HCT116 (cell line): ENCODE results near the gene CASP12. TPM values are rescaled to one million over a fixed set of nuclear protein-coding genes. Genes with fewer than 3 reads are reported as not detected.

Source experiments
- ATAC-seq: fragments of 200-7000 bp; cut with Tn5 transposase; 2 replicates; pipeline ENCODE4 v1.9.1; 2020; ENCODE audit warnings: mild to moderate bottlenecking, moderate library complexity
- BruUV-seq: library from RNA; stranded (reverse); fragments of 400-500 nt; replicated peaks from 2 replicates; lab custom pipeline; 2021; lab: Mats Ljungman, UMichigan
- CTCF ChIA-PET: fragments of 300-600 bp; sonication (Branson Sonifier 250); formaldehyde crosslinking; loops from one replicate; lab custom pipeline; 2021; ENCODE audit warnings: antibody characterized with exemption; lab: Charles Lee
- POLR2A ChIA-PET: fragments of 300-600, 350-600 bp; sonication (Branson Sonifier 250); formaldehyde crosslinking; loops from one replicate; lab custom pipeline; 2021; ENCODE audit warnings: antibody characterized with exemption; lab: Charles Lee
- RAD21 ChIA-PET, 2 experiments: fragments of 300-600 bp; sonication (Branson Sonifier 250); formaldehyde crosslinking; loops; one replicate each; lab custom pipeline; 2023; ENCODE audit warnings: low total read pairs in 2 of 2; ENCODE audit not compliant: uncharacterized antibody in 2 of 2, unreplicated experiment in 2 of 2, low non-redundant PET in 1 of 2; lab: Charles Lee
- DNase-seq: peaks from one replicate; pipeline ENCODE4 v3.0.0-alpha.2; 2010; ENCODE audit warnings: low read depth, low spot score
- H2AFZ ChIP-seq: fragments of 200-600 bp; shearing (Covaris generic), sonication (generic); 2 replicates; pipeline ENCODE4 v1.6.1; 2017; ENCODE audit warnings: low read depth, mixed run types, mixed read lengths, antibody characterized with exemption, low read length; ENCODE audit not compliant: poor library complexity, severe bottlenecking
- H3K27ac ChIP-seq: 2 replicates; pipeline ENCODE4 v1.5.1; 2012; ENCODE audit warnings: low read depth, low read length
- H3K27me3 ChIP-seq: fragments of 200-600 bp; sonication (generic); 2 replicates; pipeline ENCODE4 v1.6.1; 2016; ENCODE audit warnings: mixed run types, low read length, mixed read lengths; ENCODE audit not compliant: insufficient read depth
- H3K36me3 ChIP-seq, 2 experiments: fragments of 200-500 bp in 1 of 2; fragments of 200-600 bp in 1 of 2; sonication (Bioruptor generic) in 1 of 2; sonication (generic) in 1 of 2; 2 replicates each; pipeline versions ENCODE4 v1.5.1 to v1.6.1; 2014 to 2016; ENCODE audit warnings: low read length in 2 of 2, inconsistent platforms in 1 of 2, mixed read lengths in 1 of 2, mixed run types in 1 of 2; ENCODE audit not compliant: insufficient read depth in 2 of 2, control insufficient read depth in 1 of 2
- H3K4me1 ChIP-seq, 2 experiments: fragments of 200-600 bp in 1 of 2; sonication (generic) in 1 of 2; 2 replicates each; pipeline versions ENCODE4 v1.5.1 to v1.6.1; 2012 to 2017; ENCODE audit warnings: low read length in 2 of 2, inconsistent platforms in 1 of 2, mild to moderate bottlenecking in 1 of 2, mixed read lengths in 1 of 2, mixed run types in 1 of 2, moderate library complexity in 1 of 2; ENCODE audit not compliant: insufficient read depth in 2 of 2, control insufficient read depth in 1 of 2
- H3K4me2 ChIP-seq: fragments of 200-600 bp; sonication (generic); 2 replicates; pipeline ENCODE4 v1.6.1; 2017; ENCODE audit warnings: mixed run types, low read length, mixed read lengths
- H3K4me3 ChIP-seq, 2 experiments: fragments of 200-600 bp in 1 of 2; sonication (generic) in 1 of 2; replicated peaks in 1 of 2; 2 replicates each; pipeline ENCODE4 v1.5.1; 2011 to 2016; ENCODE audit warnings: low read length in 2 of 2, control low read depth in 1 of 2, low read depth in 1 of 2, mild to moderate bottlenecking in 1 of 2, mixed read lengths in 1 of 2, mixed run types in 1 of 2
- H3K79me2 ChIP-seq: fragments of 200-600 bp; sonication (generic); 2 replicates; pipeline ENCODE4 v1.6.1; 2017; ENCODE audit warnings: mild to moderate bottlenecking, mixed run types, low read length, moderate library complexity, mixed read lengths; ENCODE audit not compliant: insufficient read depth
- H3K9ac ChIP-seq: fragments of 200-600 bp; sonication (generic); 2 replicates; pipeline ENCODE4 v1.6.1; 2016; ENCODE audit warnings: low read length, mixed read lengths
- H3K9me2 ChIP-seq: fragments of 200-600 bp; sonication (generic), shearing (Covaris generic); 2 replicates; pipeline ENCODE4 v1.6.1; 2017; ENCODE audit warnings: mixed run types, mild to moderate bottlenecking, moderate library complexity; ENCODE audit not compliant: insufficient read depth
- H3K9me3 ChIP-seq, 2 experiments: fragments of 200-500 bp in 1 of 2; fragments of 200-600 bp in 1 of 2; sonication (Bioruptor generic) in 1 of 2; sonication (generic) in 1 of 2; 2 replicates each; pipeline ENCODE4 v1.6.1; 2014 to 2017; ENCODE audit warnings: low read length in 2 of 2, mixed read lengths in 2 of 2, inconsistent platforms in 1 of 2, low read depth in 1 of 2, mild to moderate bottlenecking in 1 of 2, mixed run types in 1 of 2, moderate library complexity in 1 of 2; ENCODE audit not compliant: control insufficient read depth in 1 of 2, insufficient read depth in 1 of 2
- H4K20me1 ChIP-seq: fragments of 200-600 bp; sonication (generic), shearing (Covaris generic); 2 replicates; pipeline ENCODE4 v1.6.1; 2017; ENCODE audit warnings: mixed run types, mild to moderate bottlenecking, moderate library complexity; ENCODE audit not compliant: insufficient read depth
- CBX3 ChIP-seq: IDR thresholded peaks from 2 replicates; pipeline ENCODE4 v1.6.1; 2012; ENCODE audit warnings: low read depth
- CEBPB ChIP-seq: IDR thresholded peaks from 2 replicates; pipeline ENCODE4 v1.6.1; 2012; ENCODE audit warnings: low read depth
- CTCF ChIP-seq, 3 experiments: fragments of 200-600 bp in 1 of 3; sonication (generic) in 1 of 3; IDR thresholded peaks in 2 of 3; conservative IDR thresholded peaks in 1 of 3; 2 replicates each; pipeline ENCODE4 v1.5.1; 2012 to 2017; ENCODE audit warnings: low read depth in 2 of 3, low read length in 2 of 3, antibody characterized with exemption in 1 of 3, borderline replicate concordance in 1 of 3, control low read depth in 1 of 3, mild to moderate bottlenecking in 1 of 3, mixed read lengths in 1 of 3, mixed run types in 1 of 3, moderate library complexity in 1 of 3; ENCODE audit not compliant: insufficient read depth in 1 of 3
- EGR1 ChIP-seq: IDR thresholded peaks from 2 replicates; pipeline ENCODE4 v1.6.1; 2012; ENCODE audit warnings: low read depth
- ELF1 ChIP-seq: IDR thresholded peaks from 2 replicates; pipeline ENCODE4 v1.6.1; 2012; ENCODE audit warnings: low read depth, borderline replicate concordance
- EZH2 ChIP-seq: fragments of 200-600 bp; sonication (generic); IDR thresholded peaks from 2 replicates; pipeline ENCODE4 v1.6.1; 2017; ENCODE audit warnings: antibody characterized with exemption, mixed run types
- EZH2phosphoT487 ChIP-seq: fragments of 200-600 bp; IDR thresholded peaks from 2 replicates; pipeline ENCODE4 v1.6.1; 2018; ENCODE audit warnings: antibody characterized with exemption, borderline replicate concordance
- FOSL1 ChIP-seq: IDR thresholded peaks from 2 replicates; pipeline ENCODE4 v1.6.1; 2012; ENCODE audit warnings: low read depth
- JUND ChIP-seq: IDR thresholded peaks from 2 replicates; pipeline ENCODE4 v1.6.1; 2012
- MAX ChIP-seq: IDR thresholded peaks from 2 replicates; pipeline ENCODE4 v1.6.1; 2012
- POLR2A ChIP-seq: IDR thresholded peaks from 2 replicates; pipeline ENCODE4 v1.7.0; 2011; ENCODE audit warnings: borderline replicate concordance; ENCODE audit not compliant: insufficient read depth, insufficient read length; ENCODE audit errors: extremely low read depth
- POLR2AphosphoS5 ChIP-seq: IDR thresholded peaks from 2 replicates; pipeline ENCODE4 v1.6.1; 2011; ENCODE audit warnings: mild to moderate bottlenecking, low read depth, low read length, moderate library complexity
- SP1 ChIP-seq: IDR thresholded peaks from 2 replicates; pipeline ENCODE4 v1.6.1; 2012; ENCODE audit warnings: low read depth
- SRF ChIP-seq: IDR thresholded peaks from 2 replicates; pipeline ENCODE4 v1.6.1; 2012; ENCODE audit warnings: low read depth
- YY1 ChIP-seq: IDR thresholded peaks from 2 replicates; pipeline ENCODE4 v1.6.1; 2011; ENCODE audit warnings: low read length, low read depth, moderate library complexity, mild to moderate bottlenecking; ENCODE audit not compliant: insufficient replicate concordance; ENCODE audit errors: extremely low read depth
- ZNF274 ChIP-seq: fragments of 200-500 bp; sonication (Bioruptor generic); IDR thresholded peaks from 2 replicates; pipeline ENCODE4 v1.6.1; 2014; ENCODE audit warnings: mild to moderate bottlenecking, low read depth, low read length, inconsistent platforms
- intact Hi-C: fragments of 100-400 bp; cut with micrococcal nuclease; formaldehyde crosslinking; loops from 2 replicates; pipeline ENCODE4 v1.10.0; 2022
- total RNA-seq: library from RNA; stranded (reverse); gene quantifications from one replicate; pipeline ENCODE4 v1.2.1, GENCODE V29; 2021; ENCODE audit not compliant: unreplicated experiment

Gene CASP12
- total RNA-seq, 1 experiment from 2014 or later, result not detected

DNA sequence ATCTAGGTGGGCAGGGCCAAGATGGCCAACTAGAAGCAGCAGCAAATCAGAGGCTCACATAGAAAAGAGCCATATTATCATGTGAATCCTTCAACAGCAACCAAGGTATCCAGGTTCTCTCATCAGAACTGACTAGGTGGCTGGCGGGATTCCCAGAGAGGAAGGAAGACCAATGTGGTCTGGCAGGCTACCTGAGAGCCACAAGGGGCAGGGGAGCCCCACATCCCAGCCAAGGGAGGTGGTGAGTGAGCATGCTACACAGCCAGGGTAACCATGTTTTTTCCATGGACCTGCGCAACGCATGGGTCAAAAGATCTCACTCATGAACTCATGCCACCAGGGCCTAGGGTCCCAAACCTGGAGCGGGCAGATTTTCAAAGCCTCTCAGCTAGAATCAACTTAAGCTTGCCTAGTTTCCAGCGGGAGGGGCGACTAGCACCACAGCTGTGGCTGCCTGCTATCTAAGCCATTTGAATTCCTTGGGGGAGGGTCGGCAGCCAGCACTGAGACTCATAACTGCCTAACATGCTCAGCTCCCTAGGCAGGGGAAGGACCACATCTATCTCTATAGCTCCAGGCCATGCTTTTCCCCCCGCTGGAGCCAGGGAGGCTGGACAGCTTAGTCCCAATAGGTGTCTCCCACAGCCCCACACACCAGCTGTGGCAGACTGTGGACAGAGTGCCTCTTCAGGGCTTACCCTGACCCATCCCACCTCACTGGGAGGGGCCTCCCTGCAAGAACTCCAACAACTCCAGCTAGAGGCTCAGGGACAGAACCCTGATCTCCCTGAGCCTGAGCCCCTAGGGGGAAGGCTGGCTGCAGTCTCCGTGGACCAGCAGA is 28.7 kb upstream of the CASP12 start:
- no TSS peak for BruUV-seq
- Histone ChIP-seq H3K4me2 (no peak overlapping the region), H3K9me2 (no peaks in the 10 kb centered on the region), H3K9ac (no peak overlapping the region), H3K4me1 (no peaks in the 10 kb centered on the region), H3K79me2 (no peaks in the 10 kb centered on the region), H4K20me1 (no peaks in the 10 kb centered on the region), H3K9me3 (no peaks in the 10 kb centered on the region), H3K27ac (no peak overlapping the region), H2AFZ (no peak overlapping the region), H3K4me3 (no peak overlapping the region), H3K36me3 (no peaks in the 10 kb centered on the region), H3K27me3 (no peaks in the 10 kb centered on the region)
- ATAC-seq, result no peak
- ChIA-PET RAD21 (no interaction called here), CTCF (no interaction called here), POLR2A (no interaction called here)
- no peak for DNase-seq
- intact Hi-C loops, result no loop called here
- no peak for TF ChIP-seq YY1
- TF ChIP-seq EZH2phosphoT487, result no peak
- TF ChIP-seq EZH2, result no peak
- TF ChIP-seq JUND, result no peak
- TF ChIP-seq POLR2AphosphoS5, result no peak
- TF ChIP-seq CBX3, result no peak
- TF ChIP-seq POLR2A, result no peak
- no peak for TF ChIP-seq MAX
- no peak for TF ChIP-seq ELF1
- TF ChIP-seq CEBPB, result no peak
- TF ChIP-seq SRF, result no peak
- no peak for TF ChIP-seq FOSL1
- TF ChIP-seq ZNF274, result no peak
- no peak for TF ChIP-seq SP1
- no peak for TF ChIP-seq EGR1
- no peak for TF ChIP-seq CTCF (IDR thresholded peaks at IDR 0.05 in 2 of 3, conservative IDR thresholded peaks at IDR 0.05 in 1 of 3; ENCODE audit: borderline replicate concordance in 1 of 3, insufficient read depth in 1 of 3, low read depth in 2 of 3, low read length in 2 of 3)
